IPS DF 4.7 (cell line): ENCODE results near the gene TMEM132C.
"Not testable (repeated sequence)": the region's sequence is repeated elsewhere in the genome, so short reads cannot be mapped to it uniquely, and the experiment has no call there.

ENCODE experiments used
- DNase-seq: peaks from one replicate; pipeline ENCODE4 v3.0.0-alpha.2; 2013; ENCODE audit warnings: low spot score; ENCODE audit errors: extremely low read depth

Gene TMEM132C

DNA sequence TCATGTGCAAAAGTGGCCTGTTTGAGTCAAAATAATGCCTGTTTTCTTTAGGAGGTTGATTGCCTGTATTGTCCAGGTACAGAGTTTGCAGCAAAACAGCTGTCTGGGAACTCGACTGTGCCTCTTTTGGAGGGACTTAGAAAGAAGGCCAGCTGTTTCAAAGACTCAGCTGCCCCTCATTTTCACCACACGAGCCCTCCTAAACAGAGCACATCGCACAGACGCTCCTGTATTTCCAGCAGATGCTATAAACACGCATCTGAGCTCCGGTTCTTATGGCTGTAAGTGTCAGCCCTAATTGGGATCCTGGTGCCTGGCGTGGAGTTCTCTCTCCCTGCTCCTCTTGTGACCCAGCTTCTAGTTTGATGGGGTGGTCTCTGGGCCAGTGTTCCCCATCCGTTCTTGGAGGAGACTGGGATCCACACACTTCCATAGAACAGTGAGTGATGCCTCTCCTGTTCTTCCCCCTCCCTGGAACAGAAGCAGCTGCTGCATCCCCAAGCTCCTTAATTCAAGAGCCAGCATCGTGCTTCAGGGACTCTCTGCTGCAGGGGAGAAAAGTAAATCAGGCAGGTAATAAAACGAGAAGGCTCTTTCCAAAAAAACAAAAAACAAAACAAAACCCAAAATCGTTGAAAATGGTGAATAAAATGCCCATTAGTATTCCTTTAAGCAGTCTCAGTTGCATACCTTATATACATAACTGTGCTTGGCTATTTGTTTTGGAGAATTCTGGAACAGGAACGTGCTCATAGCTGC is 287.8 kb downstream of the TMEM132C start:
- no peak for DNase-seq

DNA sequence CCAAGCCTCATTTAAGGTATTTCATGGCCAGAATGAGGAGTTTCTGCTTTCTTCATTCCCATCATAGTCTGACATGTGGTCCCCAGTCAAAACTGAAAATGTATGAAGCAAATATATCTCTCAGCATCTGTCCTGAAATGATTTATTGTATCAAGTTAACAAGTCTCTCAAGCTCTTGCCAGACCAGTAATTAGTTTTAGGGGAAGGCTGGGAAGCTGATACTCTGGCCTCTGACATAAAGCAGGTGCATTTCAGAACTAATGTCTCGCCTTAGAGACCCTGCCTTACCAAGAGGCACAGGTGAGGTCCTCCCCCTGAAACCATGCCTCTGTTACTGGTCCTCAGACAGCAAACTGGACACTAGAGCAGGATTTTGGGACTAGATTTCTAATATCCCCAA is 290.3 kb downstream of the TMEM132C start:
- DNase-seq, result no peak

DNA sequence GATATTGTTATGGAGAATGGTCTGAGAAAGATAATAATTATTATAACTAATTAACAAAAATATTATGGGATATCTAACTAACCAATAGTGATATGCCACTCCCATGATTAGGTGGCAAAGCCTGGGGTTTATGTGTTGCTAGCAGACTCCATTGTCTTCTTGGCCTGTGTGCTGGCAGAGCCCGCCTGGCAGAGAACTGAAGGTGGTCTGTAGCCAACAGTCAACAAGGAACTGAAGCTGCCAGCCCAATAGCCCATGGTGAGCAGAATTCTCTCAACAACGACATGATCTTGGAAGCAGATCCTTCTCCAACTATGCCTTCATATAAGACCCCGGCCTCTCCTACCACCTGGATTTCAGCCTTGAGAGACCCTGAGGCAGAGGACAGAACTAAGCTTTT is 298.0 kb downstream of the TMEM132C start:
- DNase-seq, result no peak

DNA sequence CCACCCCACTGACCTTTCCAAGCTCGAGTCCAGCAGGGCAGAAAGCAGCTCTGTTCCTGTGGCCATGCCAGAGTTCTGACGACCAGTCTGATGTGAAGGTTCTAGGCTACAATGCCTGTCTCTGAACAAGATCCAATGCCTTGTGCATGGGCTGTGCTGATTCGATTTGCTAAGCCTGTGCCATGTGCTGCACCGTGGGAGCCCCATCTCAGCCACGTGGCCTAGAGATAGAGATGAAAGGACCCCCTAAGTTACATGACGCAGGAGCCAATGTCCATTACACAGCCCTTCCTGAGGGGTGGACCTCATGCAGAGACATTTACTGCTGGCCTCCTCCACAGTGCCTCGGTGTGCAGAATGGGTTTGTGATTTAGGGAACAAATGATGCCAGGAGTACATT is 300.8 kb downstream of the TMEM132C start:
- DNase-seq, result no peak

DNA sequence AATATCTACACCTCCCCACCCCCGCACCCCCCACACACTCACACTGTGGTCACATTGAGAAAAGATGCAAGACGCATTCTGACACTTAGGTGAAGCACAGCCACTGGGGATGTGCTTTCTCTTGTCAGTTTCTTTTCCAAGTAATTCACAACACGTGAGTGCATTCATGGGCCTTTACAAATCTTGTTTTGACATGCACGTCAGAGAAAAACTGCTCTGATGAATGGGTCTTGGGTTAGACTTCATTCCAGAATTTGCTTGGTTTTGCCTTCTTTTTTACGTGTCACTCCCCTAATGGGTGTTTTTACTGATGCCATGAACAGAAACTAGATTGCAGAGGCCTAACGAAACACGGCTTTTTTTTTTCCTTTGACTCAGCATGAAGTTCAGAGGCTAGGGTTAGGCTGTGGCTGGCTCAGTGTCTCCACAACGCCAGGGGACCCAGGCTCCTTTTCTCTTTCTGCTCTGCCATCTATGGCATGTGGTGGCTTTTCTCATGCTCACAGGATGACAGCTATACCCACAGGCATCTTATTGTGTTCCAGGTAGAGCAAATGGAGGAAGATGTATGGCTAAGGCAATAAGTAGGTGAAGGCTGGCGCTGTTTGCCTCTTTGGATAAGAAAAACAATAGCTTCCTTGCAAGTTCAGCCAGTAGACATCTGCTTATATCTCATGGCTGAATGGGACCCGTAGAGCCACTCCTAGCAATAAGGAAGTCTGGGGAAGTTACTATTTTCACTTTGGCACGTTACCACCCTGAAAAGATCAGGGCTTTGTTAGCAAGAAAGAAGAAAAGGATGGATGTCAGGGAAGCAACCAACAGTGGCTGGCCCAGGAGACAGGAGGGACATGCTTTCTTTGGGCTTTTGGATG is 303.5 kb downstream of the TMEM132C start:
- no peak for DNase-seq

DNA sequence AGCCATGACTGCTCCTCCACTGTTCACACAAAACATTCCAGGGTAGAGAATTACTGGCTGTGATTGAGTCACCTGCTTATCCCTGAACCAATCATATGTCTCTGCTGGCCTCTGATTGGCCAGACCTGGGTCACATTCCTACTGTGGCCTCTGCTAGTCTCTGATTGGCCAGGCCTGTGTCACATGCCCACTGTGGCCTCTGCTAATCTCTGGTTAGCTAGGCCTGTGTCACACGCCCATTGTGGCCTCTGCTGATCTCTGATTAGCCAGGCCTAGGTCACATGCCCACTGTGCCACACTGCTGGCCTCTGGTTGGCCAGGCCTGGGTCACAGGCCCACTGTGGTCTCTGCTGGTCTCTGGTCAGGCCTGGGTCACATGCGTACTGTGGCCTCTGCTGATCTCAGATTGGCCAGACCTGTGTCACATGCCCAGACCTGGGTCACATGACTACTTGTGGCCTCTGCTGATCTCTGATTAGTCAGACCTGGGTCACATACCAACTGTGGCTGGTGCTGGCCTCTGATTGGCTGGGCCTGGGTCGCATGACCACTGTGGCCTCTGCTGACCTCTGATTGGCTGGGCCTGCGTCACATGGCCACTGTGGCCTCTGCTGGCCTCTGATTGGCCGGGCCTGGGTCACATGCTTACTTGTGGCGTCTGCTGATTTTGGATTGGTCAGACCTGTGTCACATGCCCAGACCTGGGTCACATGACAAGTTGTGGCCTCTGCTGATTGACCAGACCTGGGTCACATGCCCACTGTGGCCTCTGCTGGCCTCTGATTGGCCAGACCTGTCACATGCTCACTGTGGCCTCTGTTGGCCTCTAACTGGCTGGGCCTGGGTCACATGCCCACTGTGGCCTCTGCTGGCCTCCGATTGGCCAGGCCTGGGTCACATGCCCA is 305.2 kb downstream of the TMEM132C start:
- DNase-seq, result no peak

DNA sequence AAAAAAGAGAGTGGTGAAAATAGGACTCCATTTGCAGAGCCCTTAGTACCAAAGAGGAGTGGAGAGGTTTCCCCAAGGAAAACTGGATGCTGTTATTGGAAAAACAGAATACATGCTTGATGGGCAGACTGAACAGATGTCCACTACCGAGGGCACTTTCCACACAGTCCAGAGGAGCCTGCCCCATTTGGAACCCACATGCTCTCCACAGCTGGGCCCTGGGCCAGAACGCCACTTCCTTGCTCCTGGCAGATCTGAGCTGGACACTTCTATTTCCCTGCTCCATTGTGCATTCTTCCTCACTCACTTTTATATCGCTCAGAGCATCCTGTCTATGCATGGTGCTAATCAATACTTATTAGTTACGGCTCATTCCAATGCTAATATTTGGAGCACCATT is 306.9 kb downstream of the TMEM132C start:
- DNase-seq, result no peak

DNA sequence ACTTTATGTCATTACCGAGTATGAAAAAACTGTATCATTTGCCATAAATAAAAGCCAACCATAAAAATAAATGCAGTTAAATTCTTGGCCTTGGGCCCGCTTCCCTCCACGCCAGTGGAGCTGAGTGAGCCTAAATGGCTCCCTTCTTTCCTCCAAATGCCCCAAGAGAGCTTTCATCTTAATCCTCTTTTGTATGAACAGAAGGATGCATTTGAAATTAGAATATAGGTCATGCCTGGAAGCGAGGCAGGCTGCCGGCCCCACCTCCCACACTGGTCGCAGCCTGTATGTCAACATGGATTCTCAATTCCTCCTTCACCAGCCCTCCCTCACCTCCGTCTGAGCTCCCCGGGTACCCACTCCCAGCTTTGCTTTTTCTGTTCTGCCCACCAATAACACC is 311.1 kb downstream of the TMEM132C start:
- DNase-seq, result no peak

DNA sequence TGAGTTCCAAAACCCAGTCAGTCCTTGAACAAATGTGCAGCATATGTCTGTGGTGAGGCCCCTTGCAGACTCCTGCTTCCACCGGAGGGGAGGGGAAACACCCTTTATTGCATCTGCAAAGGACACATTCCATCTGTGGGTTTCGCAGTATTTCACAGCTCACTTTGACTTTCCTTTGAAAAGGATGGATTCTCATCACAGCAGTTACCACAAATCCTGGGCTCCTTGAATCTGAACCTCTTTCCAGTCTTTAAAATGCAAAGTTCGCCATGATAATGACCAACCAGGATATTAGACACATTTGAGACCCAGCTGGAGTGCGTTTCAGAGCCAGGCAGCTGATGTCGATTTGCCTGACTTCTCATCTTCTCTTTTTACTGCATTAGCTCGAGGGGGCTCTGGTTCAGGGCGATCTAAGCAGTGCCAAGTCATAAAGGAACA is 314.4 kb downstream of the TMEM132C start:
- no peak for DNase-seq

DNA sequence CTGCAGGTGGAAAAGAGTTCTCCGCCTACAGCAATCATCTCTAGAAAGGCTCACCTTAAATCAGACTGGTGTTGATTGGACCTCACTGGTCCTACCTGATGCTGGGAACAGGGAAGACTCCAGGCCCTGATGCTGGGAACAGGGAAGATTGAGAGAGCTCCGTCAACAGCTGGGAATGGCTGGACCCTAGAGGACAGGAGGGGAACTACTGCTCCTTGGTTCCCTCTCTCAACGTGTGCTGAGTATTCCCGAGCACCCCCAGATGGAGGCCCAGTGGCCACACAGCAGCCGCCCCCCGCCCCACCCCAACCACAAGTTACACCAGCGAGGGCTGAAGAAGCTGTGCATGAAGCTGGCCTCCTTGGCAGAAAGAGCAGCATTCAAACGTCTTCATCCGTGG is 316.5 kb downstream of the TMEM132C start:
- peak; percentile 69 for DNase-seq

DNA sequence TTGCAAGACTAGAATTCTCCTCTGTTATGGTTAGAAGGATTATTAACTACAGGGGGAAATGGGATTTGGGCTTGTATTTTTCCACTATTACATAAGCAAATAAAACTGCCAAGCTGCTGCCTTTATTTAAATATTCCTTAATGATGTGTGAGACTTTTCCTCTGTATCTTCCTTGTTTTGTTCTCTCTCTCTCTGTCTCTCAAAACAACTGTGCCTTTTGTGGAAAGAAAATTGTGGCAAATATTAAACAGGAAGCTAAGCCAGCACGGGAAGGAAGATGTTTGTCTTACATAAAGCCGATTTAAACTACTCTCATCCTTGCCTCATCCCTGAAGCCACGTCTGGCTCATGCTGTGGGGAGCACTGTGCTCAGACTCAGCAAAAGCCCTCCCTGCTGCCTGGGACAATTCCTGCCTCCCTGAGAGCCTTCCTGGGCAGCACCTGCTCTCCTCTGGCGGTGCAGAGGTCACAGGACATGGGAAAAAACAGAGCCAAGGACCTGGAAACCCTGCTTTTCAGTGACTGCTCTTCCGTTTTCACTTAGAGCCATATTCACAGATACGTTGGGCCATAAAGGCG is 319.6 kb downstream of the TMEM132C start:
- no peak for DNase-seq

DNA sequence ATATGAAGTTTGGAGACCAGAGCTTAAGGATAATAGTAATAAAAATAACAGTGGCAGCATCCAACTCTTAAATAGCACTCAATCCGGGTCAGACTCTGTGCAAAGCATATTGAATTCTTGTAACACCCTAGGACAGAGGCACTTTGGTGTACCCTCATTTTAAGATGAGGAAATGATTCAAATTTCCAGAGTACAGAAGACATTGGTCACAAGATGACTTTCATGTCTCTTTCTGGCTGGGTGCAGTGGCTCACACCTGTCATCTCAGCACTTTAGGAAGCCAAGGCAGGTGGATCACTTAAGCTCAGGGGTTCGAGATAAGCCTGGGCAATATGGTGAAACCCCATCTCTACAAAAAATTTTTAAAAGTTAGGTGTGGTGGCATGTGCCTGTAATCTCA is 320.9 kb downstream of the TMEM132C start:
- DNase-seq, result no peak

DNA sequence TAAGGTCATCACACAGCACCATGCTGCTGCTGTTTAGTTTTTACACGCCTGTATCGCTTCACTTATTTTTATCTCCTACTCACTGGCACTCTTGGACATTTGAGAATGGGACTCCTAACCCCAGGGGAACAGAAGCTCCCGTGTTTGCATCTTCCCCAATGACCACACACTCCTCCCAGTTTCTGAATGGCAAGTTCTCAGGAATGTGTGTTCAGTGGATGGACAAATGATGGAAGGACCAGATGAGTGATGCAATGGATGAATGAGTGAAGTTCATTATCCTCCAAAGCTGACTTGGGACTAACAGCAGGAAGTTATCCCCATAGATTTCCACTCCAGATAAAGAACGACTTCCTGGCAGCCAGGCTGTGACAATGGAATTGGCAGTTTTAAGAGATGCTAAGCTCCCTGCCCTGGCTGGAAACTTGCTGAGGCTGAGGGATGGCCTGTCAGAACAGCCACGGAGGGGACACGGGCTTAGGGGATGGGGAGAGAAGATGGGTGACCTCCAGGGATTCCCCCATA is 325.3 kb downstream of the TMEM132C start:
- no peak for DNase-seq

DNA sequence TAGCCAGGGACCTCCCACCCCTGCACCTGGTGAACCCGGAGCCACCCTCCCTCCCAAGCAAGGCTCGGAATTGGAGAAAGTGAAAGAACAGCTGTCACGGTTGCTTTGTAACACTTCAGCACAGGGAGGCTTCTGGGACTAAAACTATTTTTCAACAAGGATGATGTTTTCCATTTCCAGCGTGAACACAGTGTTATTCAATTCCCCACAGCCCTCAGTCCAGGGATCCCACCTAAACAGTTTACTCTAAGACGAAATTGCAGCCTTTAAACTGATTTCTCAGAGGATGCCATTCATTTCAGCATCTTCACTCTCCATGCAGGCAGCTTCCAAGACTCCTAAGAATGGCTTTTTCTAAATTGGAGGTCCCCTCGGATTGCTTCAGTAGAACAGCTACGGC is 327.6 kb downstream of the TMEM132C start:
- no peak for DNase-seq

DNA sequence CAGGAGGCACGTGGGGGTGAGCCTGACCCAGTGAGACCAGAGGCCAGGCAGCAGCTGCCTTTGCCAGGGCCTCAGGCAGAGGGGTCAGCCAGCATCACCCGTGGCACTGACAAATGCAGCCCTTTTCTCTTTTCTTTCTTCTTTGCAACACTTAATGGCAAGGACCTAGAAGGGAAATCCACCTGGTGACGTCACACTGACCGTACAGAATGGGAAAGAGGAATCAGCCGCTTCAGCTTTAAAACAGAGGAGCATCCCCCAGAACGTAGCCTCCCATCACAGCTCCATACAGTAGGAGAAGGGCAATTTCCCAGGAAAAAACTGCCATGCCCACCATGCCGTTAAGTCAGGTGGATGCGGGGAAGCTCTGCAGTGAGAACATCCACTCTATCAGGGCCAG is 328.6 kb downstream of the TMEM132C start:
- DNase-seq, result no peak

DNA sequence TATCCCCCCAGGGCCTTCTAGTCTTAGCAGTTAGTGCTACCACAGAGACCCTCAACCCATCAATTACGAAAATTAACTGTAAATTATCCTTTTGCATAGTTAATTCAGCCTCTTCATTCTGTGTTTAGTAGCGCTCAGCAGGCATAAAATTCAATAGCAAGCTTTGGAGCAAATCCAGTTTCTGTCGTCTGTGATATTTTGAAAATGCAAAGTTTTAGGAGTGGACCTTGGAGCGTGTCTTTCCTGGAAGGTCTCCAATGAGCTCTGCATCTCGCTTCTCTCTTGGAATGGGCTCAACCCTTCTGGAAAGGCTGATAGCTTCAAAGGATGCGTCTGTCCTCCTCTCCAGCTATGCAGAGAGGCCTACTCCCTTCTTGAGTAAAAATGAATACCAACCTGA is 333.9 kb downstream of the TMEM132C start:
- DNase-seq, result no peak

DNA sequence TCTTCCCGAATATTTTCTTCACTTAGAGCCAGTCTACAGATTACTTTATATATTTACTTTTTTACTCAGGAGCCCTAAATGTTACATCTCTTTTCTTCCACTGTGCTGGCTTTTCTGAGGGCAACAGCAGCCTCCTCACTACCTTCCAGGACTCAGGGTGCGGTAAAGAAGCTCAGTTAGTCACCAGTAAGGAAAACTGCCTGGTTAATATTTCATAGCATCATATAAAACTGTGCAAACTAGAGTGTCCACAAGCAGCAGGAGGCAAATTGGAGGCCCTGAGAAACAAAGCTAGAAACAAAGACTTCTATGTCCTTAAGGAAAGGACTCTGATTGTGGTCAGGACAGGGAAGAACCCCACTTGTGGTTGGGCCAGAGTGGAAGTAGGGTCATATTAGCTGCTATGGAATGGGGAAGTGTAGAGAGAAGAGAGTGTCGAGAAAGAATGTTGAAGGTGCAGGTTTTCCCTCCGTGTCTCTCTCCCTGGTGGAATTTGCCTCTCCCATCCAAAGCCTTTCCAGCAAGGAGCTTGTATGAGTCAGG is 336.7 kb downstream of the TMEM132C start:
- DNase-seq, result no peak

DNA sequence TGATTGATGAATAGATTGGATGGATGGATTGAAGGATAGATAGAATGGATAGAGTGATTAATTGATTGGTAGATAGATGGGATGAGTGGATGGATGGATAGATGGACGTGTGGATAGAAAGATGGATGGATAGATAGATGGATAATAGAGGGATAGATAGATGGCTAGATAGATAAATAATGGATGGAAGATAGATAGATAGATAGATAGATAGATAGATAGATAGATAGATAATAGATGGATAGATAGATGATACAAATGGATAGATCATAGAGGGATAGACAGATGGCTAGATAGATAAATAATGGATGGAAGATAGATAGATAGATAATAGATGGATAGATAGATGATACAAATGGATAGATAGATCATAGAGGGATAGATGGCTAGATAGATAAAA is 337.2 kb downstream of the TMEM132C start:
- not testable (repeated sequence) for DNase-seq

DNA sequence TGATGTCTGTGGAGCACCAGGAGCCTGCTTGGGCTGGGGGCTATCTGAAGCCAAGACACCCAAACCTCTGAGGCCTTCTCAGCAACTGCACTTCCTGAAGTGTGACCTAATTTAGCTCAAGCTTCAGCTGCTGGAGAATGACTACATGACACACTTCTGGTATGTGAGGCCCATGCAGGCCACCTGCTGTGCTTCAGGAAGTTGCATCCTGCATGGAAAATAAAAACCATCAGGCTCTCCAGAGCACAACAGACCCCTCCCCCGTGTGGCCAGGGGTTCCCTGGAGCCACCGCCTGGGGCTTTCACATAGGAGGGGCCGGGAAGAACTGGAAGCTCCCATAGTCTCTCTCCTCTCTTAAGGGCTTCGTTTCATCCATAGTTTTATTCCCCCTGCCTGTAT is 339.1 kb downstream of the TMEM132C start:
- no peak for DNase-seq

DNA sequence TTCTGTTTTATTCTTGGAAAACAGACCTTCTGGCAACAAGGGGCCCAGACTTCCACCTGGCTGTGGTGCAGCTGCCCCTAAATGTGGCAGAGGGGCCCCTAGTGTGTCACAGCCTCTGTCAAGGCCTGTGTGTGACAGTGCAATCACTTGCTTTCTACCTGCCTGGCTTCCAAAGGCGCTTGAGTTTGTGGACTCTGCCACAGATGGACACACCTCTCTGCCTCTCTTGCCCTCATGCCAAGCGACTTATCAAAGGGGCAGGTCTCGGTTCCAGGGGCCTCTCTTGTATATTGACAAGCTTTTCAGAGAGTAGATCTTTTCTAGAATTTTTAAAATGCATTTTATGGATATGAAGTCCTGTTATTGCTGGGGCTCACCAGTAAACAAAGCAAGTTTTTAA is 339.6 kb downstream of the TMEM132C start:
- no peak for DNase-seq

DNA sequence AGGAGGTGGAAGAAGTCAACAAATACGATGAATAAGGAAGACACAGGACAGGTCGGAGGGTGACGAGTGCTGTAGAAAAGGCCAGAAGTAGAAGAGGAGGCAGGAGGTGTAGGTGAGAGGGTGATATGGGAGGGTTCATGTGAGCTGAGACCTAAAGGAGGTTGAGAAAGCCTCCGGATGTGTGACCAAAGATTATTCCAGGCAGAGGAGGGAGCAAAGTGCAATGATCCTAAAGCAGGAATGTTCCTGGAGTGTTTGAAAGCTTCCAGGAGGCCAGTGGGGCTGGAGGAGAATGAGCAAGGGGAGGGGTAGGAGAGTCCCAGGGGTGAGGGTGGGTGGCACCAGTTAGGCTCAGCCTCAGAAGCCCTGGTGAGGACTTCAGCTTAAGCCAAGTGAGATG is 340.0 kb downstream of the TMEM132C start:
- no peak for DNase-seq
